Gastrocnemius medialis (tissue), 4 donors: ENCODE data around the gene ADAP1.

Source experiments
- POLR2A ChIP-seq, 2 donors: fragments of 450-650 bp; IDR thresholded peaks; one replicate each; pipeline ENCODE4 v1.6.1; 2017; ENCODE audit warnings: antibody characterized with exemption in 2 of 2, mild to moderate bottlenecking in 2 of 2, moderate library complexity in 2 of 2
- TF ChIP-seq, protein P1 (sequence below), 5 experiments: fragments of 450-650 bp in 3 of 5; fragments of 200-600 bp in 2 of 5; sonication (generic) in 2 of 5; IDR thresholded peaks in 4 of 5; conservative IDR thresholded peaks in 1 of 5; 1 replicate in 4 of 5; 2 replicates in 1 of 5; pipeline ENCODE4 v1.5.1; 2016 to 2019; ENCODE audit warnings: antibody characterized with exemption in 5 of 5, mild to moderate bottlenecking in 3 of 5, moderate library complexity in 3 of 5

DNA sequence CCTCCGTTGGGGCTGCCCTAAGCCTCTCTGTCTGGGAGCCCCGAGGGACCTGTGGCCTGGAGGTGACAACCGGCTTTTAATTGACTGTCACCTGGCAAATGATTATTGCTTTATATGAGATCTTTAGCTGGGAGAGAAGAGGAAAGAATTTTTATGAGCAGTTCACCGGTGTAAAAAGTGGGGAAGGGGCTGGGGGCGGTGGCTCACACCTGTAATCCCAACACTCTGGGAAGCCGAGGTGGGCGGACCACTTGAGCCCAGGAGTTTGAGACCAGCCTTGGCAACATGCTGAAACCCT is 23.5 kb upstream of the ADAP1 start:
- TF ChIP-seq, protein P1, sequence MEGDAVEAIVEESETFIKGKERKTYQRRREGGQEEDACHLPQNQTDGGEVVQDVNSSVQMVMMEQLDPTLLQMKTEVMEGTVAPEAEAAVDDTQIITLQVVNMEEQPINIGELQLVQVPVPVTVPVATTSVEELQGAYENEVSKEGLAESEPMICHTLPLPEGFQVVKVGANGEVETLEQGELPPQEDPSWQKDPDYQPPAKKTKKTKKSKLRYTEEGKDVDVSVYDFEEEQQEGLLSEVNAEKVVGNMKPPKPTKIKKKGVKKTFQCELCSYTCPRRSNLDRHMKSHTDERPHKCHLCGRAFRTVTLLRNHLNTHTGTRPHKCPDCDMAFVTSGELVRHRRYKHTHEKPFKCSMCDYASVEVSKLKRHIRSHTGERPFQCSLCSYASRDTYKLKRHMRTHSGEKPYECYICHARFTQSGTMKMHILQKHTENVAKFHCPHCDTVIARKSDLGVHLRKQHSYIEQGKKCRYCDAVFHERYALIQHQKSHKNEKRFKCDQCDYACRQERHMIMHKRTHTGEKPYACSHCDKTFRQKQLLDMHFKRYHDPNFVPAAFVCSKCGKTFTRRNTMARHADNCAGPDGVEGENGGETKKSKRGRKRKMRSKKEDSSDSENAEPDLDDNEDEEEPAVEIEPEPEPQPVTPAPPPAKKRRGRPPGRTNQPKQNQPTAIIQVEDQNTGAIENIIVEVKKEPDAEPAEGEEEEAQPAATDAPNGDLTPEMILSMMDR (IDR thresholded peaks at IDR 0.05 in 4 of 5, conservative IDR thresholded peaks at IDR 0.05 in 1 of 5): no peak
- TF ChIP-seq POLR2A (IDR thresholded peaks at IDR 0.05): no peak
